Stimulated activated CD4-positive, alpha-beta T cell treated with anti-CD3 and anti-CD28 coated beads, Interleukin-1b, Interleukin-23, amount 100 ng/mL, for 1 hour (primary cell): ENCODE data around the gene RPS6KA2.
"Not testable (repeated sequence)": the region's sequence is repeated elsewhere in the genome, so short reads cannot be mapped to it uniquely, and the experiment has no call there.

Experiments used
- DNase-seq, 2 donors: peaks; one replicate each; pipeline ENCODE4 v3.0.0-alpha.2; 2020; ENCODE audit warnings: low read depth in 2 of 2

Gene RPS6KA2

DNA sequence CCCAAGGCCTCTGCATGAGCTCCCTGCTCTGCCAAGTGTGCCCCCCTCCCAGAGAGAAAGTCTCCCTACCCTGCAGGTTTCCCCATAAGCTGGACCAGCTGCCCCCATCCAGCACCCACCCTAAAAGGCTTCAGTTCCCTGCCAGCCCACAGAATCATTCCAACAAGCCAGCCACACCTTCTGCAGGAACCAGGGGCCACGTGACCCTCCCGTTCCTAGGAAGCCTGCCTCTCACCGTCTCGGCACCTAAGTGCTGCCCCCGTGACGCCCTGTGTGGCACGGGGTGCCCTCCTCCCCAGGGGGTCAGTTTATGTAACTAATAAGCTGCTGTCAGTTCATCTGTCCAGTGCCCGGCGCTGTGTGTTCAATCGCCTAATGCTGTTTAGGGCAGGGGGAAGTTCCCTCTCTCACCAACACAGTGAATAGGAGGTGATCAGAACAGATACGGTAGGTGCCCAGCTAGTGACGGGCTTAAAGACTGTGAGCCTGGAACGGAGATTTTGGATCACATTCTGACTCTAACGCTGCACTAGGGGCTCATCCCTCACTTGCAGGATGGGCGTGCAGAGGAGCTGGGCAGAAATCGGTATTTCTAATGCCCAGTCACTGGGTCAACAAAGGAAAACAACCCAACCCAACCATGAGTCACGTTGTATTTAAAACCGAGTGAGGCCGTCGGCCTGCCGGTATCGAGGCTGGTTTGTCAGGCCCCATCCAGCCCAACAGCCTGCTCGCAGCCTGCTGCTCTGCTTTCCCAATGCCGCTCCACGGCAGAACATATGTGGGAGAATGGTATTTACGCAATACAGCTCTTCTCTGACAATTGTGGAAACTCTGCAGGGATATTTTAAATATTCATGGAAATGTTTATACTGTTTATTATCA, 96.6 kb downstream of the RPS6KA2 start:
- no peak for DNase-seq

GRCh38 chr6:166529586-166529985, 97.5 kb downstream of the RPS6KA2 start:
- DNase-seq: no peak

DNA sequence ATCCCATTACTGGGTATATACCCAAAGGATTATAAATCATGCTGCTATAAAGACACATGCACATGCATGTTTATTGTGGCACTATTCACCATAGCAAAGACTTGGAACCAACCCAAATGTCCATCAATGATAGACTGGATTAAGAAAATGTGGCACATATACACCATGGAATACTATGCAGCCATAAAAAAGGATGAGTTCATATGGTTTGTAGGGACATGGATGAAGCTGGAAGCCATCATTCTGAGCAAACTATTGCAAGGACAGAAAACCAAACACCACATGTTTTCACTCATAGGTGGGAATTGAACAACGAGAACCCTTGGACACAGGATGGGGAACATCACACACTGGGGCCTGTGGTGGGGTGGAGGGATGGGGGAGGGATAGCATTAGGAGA, 98.0 kb downstream of the RPS6KA2 start:
- not testable (repeated sequence) for DNase-seq

GRCh38 chr6:166527849-166528248, 99.2 kb downstream of the RPS6KA2 start:
- no peak for DNase-seq

- DNase-seq: no peak
Measured at GRCh38 chr6:166526937-166527336, 100.1 kb downstream of the RPS6KA2 start.

DNA sequence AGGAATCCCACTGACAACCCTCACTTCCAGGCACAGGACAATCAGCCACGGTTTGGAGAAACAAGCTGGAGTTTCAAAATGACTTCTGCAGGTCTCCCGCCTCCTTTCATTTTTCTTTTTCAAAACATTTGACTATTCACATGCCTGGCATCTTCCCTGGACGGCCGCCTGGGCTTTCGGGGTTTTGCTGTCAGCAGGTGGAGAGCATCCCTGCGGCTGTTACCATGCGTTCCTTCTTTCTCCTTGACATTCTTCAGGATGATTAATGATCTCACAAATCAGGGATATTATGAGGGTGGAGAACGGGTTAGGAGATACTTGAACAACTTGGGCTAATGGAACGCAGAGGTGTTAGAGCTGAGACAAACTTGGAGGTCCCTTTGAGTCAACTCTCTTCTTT, 101.5 kb downstream of the RPS6KA2 start:
- DNase-seq: no peak

DNA sequence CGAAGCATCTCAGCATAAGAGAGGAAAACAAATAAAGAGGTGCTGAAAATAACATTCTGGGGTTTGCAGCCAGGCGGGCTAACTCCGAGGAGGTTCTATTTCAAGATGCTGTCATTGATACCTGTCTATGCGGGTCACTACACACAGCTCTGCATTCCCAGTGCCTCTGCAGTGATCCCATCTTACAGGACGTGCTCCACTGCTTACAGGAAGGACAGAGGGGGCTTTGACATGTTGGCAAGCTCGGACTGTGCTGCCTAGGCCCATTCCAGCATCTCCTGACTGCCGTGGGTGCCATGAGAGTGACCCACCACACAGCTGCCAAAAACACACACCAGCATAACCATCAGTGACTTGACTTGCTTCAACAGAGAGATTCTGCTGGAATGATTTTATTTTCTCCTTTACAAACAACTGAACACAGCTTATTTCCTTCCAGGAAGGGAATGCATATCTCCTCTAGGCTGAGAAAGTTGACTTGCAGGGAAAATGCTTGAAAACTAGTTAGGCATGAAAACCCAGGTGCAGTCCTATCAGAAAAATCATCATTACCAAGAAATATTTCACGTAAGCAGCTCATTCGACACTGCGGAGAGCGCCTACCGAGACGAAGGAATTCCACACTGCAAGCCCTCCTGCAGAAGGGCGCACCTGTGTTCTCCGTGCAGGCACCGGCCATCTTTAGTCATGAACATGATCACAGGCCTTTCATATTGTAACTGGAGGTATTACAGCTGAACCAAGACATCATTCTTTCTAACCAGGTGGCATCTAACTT, 103.1 kb downstream of the RPS6KA2 start:
- DNase-seq: no peak

DNA sequence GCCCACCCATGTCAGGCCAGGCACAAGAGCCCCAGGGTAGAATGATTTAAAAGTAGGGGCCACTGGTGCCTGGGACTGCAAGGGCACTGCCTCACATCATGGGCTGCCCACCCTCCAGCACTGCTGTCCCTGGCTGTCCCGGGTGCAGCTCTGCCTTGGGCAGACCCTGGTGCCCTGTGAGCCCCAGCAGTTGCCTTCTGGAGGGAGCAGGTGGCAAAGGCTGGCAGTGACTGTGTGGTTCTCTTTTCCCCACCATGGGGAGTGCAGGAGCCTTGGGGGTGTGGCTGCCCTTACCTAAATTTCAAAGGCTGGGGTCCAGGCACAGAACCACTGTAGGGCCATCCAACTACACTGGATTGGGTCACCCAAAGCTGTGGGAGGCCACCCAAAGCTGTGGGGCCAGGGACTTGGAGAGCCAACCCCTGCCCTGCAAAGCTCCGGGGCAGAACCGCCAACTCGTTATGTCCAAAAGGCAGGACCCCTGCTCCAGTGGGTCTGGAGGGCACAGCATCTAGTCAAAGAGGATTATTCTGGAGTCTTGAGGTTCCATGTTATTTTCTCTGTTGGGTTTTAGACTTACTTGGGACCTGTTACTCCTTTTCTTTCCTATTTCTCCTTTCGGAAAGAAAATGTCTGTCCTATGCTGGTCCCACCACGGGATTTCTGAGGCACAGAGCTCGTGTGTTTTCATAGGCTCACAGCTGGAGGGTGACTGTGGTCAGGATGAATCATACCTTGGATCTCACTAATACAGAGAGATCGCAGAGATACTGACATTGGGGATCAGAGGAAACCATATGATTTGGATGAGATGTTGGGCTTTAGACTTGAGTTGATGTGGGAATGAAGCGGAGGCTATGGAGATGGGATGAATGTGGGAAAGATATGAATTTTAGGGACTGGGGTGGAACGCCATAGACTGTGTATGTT, 105.9 kb downstream of the RPS6KA2 start:
- no peak for DNase-seq

GRCh38 chr6:166516251-166516884, 110.7 kb downstream of the RPS6KA2 start:
- no peak for DNase-seq

- peak in 1 of 2 donors; percentile 12 for DNase-seq
Measured at GRCh38 chr6:166515072-166515810, 111.8 kb downstream of the RPS6KA2 start.

DNA sequence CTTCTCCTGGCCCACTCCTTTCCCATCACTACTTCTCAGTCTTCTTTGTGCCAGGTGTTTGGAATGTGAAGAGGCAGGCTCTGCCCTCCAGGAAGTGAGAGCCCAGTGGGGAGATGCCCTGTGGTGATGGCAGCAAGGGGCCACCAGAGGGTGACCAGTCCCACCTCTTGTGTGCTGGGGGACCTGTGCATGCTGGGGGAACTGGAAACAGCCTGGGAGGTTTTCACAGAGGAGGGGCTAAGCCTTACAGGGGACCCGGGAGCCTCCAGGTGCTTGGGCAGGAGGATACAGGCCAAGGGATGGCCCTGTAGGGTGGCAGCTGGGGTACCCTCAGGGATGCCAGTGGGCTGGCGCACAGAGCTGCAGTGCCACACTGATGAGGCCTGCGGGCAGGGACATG, 112.9 kb downstream of the RPS6KA2 start:
- no peak for DNase-seq

DNA sequence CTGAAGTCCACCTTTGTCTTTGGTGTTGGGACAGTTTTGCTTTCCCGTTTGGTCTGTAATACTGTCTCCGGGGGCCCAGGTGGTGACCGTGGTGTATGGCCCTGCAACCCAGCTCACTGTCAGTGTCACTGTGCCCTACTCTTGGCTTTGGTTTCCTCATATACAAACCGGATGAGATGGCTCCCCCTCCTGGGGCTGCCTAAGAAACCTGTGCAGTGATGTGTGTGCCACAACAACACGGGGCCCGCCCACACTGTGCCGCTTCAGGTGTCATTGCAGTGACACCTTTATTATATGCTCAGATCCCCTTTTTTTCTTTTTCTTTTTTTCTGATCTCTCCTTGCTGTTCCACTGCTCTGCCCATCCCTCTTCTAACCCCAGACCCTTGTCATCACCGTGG, 114.5 kb downstream of the RPS6KA2 start:
- no peak for DNase-seq

DNA sequence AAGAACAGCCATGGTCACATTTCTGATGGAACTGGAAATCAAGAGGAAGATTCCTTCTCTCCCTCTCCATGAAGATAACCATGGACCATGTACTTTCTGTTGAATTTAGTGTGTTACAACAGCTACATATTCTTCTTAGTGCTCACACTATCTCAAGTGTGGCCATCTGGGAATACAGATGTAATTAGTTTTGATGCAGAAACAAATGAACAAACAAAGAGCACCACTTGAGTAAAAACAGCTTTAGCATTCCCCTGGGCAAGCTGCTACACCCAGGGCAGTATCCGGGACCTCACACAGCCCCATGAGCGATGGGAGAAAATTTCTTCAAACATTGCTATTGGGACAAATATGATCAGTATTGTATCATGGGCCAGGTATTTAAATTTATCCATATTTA, 115.7 kb downstream of the RPS6KA2 start:
- DNase-seq: no peak

DNA sequence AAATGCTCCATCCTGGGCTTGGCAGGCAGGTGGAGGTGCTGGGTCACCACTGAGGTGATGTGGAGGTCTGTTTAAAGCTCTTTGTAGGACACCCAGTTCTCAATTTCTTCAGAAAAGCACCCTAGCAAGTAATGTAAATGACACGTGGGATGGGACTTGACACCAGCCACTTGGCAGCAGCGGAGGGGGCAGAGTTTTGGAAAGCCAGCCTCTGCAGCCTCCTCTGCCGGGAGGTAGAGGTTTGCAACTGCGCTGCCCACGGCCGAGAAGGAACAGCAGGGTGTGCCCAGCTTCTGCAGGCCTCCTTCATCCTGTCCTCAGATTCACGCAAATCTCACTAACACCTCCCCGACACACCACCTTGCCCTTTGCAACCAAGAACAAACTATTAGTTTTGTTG, 117.9 kb downstream of the RPS6KA2 start:
- no peak for DNase-seq

DNA sequence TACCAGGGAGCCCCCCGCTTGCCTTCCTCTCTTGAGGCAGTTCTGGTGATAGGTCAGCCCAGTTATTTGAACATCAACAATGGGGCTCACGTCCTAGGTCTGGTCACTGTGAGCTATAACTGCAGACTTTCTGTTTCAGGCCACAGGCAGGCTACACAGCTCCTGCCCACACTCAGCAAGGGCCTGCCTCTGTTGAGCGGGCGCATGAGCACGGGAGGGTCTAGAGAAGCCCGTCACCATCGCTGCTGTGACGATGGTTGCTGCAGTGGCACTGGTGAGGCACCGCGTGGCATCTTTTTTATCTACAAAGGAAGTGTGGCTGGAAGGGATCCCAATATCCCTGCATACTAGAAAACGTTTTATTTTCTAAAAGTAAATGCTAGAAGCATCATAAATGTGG, 118.3 kb downstream of the RPS6KA2 start:
- no peak for DNase-seq

DNA sequence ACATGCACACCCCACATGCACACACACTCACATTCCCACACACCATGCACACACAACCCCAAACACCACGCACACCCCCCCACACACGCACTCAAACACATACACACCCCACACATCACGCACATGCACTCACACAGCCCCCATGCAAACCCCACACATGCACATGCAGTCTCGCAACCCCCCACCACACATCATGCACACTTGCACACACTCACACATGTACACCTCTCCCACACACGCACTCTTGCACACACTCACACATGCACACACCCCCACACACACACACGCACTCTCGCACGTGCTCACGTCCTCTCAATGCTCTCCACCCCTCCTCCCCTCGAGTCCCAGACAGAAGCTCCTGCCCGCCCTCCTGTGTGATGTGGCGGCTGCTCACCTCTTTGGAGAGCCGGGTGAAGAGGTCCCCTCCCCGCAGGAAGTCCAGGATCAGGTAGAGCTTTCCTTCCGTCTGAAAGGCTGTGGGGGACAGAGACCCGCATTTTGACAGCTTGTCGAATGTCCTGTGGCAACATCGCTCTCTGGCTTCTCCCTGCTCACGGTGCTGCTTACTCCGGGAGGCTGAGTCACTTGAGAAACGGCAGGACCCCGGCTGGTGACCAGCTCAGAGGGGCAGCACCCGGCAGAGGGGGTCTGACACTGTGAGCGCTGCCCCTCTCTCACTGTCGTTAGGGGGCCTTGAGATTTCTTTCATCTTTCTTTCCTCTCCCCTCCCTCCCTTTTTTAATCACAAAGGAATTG, 119.1 kb downstream of the RPS6KA2 start:
- no peak for DNase-seq

GRCh38 chr6:166507380-166507779, 119.7 kb downstream of the RPS6KA2 start:
- no peak for DNase-seq

DNA sequence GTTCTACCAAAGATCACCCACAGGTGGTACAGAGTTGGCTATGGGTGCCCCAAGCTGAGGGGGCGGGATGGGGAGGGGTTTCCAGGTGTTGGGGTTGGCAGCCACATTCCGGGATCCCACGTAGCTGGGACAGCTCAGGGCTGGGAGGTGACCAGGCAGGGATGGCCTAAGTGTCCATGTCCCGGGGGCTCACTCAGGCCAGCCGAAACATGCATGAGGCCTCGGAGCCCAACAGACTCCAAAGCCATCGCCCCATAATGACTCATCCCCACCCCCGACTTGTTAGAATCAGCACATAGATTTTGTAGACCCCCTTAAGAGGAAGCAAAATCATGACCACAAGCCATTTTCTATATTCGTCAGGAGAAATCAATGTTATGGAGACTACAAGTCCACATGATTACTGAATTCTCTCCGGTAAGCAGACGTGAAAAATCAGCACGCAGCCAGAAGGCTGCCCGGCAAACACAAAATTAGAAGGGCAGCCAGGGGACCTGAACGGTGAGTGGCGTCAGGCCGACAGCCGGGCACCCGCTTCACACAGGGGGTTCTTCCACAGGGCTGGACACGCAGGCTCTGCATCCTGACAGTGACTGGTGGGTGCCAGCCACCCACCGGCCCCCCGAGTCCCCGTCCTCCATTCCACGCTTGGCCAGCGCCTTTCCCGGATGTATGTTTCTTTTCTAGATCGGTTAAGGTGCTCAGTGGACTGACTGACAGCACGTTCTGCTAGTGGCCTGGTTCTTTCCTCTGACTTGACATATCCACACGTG, 121.7 kb downstream of the RPS6KA2 start:
- DNase-seq: no peak

DNA sequence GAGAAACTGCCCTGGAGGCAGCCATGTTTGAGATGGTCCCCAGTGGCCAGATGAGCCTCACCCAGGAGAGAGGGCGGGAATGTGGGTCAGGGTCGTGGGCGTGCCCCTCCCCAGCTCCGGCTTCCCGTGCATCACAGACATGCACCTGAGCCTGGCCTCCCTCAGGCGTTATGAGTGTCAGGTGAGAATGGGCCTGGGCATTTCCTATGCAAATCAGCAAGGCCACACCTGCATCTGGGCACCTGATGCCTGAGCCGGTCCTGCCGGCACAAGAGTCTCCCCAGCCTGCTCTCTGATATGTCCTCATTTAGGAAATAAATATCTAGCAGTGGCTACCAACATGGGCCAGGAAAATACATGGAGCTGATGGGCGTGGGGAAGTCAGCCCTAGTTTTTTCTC, 123.0 kb downstream of the RPS6KA2 start:
- DNase-seq: no peak
